A204.1 (cell line): ENCODE data around the gene CERS1.

Source experiments
- FAIRE-seq: peaks from 2 replicates; lab custom pipeline; 2012; peaks lifted over from hg19 to GRCh38; lab: Jason Lieb, UNC

CERS1 gene

GRCh38 chr19:18839465-18840287 lies 56.3 kb downstream of the CERS1 start:
- FAIRE-seq = no peak

- FAIRE-seq = no peak
Measured at GRCh38 chr19:18834644-18834984, 61.3 kb downstream of the CERS1 start.

- FAIRE-seq = no peak
Measured at GRCh38 chr19:18833849-18834643, 61.9 kb downstream of the CERS1 start.

GRCh38 chr19:18833141-18833476 lies 62.8 kb downstream of the CERS1 start:
- no peak for FAIRE-seq

- no peak for FAIRE-seq
Measured at GRCh38 chr19:18832306-18833140, 63.4 kb downstream of the CERS1 start.

GRCh38 chr19:18831524-18832305 lies 64.2 kb downstream of the CERS1 start, which contains the start of gene UPF1:
Gene UPF1, plus strand, starts transcription at chr19:18831959. Its CDS starts 251 bp downstream, at chr19:18832210.
- no peak for FAIRE-seq

- FAIRE-seq = no peak
Measured at GRCh38 chr19:18830488-18830887, 65.5 kb downstream of the CERS1 start.

GRCh38 chr19:18828786-18829185 lies 67.2 kb downstream of the CERS1 start:
- FAIRE-seq = no peak
